Bronchial epithelial cell (primary cell): Measurements from ENCODE around the gene KAZN. TPM values are rescaled to one million over a fixed set of nuclear protein-coding genes. Genes with fewer than 3 reads are reported as not detected.

Experiments used
- DNase-seq: peaks from one replicate; pipeline ENCODE4 v3.0.0-alpha.2; 2010; ENCODE audit warnings: low read depth
- FAIRE-seq: peaks from 2 replicates; lab custom pipeline; 2011; peaks lifted over from hg19 to GRCh38; lab: Jason Lieb, UNC
- H3K27me3 ChIP-seq: 2 replicates; pipeline ENCODE4 v1.5.1; 2011; ENCODE audit warnings: low read length; ENCODE audit not compliant: control insufficient read depth, insufficient read depth
- H3K36me3 ChIP-seq: 2 replicates; pipeline ENCODE4 v1.5.1; 2011; ENCODE audit warnings: low read length; ENCODE audit not compliant: control insufficient read depth, insufficient read depth
- H3K4me3 ChIP-seq: 2 replicates; pipeline ENCODE4 v1.5.1; 2011; ENCODE audit warnings: mild to moderate bottlenecking, low read depth, low read length, control low read depth
- CTCF ChIP-seq: IDR thresholded peaks from 2 replicates; pipeline ENCODE4 v1.5.1; 2011; ENCODE audit warnings: mild to moderate bottlenecking, moderate library complexity, low read length, control low read depth, inconsistent platforms; ENCODE audit not compliant: insufficient read depth, severe bottlenecking
- total RNA-seq: library from RNA; depleted of rRNA; stranded (reverse); fragments of >200 nt; gene quantifications from 2 replicates; pipeline ENCODE4 v1.2.1, GENCODE V29; 2014

KAZN gene
- total RNA-seq, 1 donor from 2014 or later, result 4.7 TPM

DNA sequence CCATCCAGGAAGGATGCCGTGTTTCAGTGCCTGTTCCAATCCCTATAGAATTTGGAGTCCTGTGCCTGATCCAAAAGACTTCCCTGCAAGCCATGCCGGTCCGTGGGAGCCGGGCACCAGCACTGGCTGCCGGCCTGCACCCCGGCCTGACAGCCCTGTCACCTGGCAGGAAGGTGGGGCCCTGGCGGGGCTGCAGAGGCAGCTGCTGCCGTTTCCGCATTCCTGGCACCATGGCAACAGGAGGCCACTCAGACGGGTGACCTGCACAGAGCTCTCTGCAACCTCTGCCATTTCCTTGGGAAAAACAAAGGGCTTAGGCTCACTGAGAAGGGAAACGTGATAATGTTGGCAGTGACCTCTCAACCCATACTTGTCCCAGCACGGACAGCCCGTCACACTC lies 491.9 kb downstream of the KAZN start:
- no peak for TF ChIP-seq CTCF
- DNase-seq (peak; percentile 57), FAIRE-seq (no peak)
- no peaks in the 10 kb centered on the region for H3K27me3 ChIP-seq
- no peak overlapping the region for H3K4me3 ChIP-seq
- H3K36me3 ChIP-seq, result no peaks in the 10 kb centered on the region

DNA sequence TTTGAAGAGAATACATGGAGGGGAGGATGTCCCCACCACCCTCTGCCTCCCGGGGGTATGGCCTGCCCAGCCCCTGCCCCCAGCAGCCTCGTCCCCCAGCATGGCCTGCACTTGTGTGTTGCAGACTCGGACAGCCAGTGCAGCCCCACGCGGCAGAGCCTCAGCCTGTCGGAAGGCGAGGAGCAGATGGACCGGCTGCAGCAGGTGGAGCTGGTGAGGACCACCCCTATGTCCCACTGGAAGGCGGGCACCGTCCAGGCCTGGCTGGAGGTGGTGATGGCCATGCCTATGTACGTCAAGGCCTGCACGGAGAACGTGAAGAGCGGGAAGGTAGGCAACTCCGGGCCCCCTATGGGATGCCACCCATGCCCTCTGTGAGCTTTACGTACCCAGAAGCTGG lies 495.6 kb downstream of the KAZN start:
- FAIRE-seq (no peak), DNase-seq (no peak)
- no peaks in the 10 kb centered on the region for H3K36me3 ChIP-seq
- H3K27me3 ChIP-seq, result no peaks in the 10 kb centered on the region
- TF ChIP-seq CTCF, result no peak
- no peak overlapping the region for H3K4me3 ChIP-seq

DNA sequence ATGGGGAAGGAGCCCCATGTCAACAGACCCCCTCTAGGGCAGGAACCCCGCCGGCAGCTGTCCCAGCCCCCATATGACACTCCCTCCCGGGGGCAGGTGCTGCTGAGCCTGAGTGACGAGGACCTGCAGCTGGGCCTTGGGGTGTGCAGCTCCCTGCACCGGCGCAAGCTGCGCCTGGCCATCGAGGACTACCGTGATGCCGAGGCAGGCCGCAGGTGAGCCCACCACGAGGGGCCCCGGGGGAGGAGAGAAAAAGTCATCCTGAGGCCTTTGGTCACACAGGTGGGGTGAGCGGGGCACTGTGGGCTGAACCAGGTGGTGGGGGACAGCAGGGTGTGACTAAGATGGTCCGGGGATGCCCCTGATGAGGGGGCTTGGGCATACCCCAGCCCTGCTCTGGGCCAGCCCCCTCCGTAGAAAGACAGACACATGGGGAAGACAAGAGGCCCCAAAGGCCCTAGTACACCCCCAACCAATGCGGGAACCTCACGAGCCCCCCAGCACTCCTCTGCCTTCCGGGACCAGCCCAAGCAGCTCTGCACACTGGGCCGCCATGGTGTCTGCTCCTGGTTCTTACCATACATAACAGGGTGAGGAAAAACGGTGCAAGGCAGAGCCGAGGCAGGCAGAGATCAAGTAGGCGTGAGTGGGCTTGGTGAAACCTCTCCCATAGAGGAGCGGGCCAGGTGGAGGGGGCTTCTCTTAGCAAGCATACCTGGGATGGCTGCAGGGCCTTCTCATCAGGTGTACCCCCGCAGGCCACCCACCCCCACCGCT lies 496.4 kb downstream of the KAZN start:
- no peak for DNase-seq
- Histone ChIP-seq H3K4me3 (no peak overlapping the region), H3K36me3 (no peaks in the 10 kb centered on the region), H3K27me3 (no peaks in the 10 kb centered on the region)
- no peak for FAIRE-seq
- TF ChIP-seq CTCF, result no peak

- Histone ChIP-seq H3K4me3 (no peak overlapping the region), H3K27me3 (no peaks in the 10 kb centered on the region), H3K36me3 (no peaks in the 10 kb centered on the region)
- FAIRE-seq (no peak), DNase-seq (no peak)
- no peak for TF ChIP-seq CTCF
Observed at GRCh38 chr1:15095496-15095875, 497.0 kb downstream of the KAZN start.

- DNase-seq (no peak), FAIRE-seq (no peak)
- TF ChIP-seq CTCF, result no peak
- Histone ChIP-seq H3K4me3 (no peak overlapping the region), H3K27me3 (no peaks in the 10 kb centered on the region), H3K36me3 (no peaks in the 10 kb centered on the region)
Observed at GRCh38 chr1:15096293-15096692, 497.8 kb downstream of the KAZN start.
